GM18517 (cell line): ENCODE results near the gene SLC6A5.

Source experiments
- ATAC-seq: cut with Tn5 transposase; IDR thresholded peaks from one replicate; pipeline ENCODE4 v1.9.1; 2021; ENCODE audit warnings: mild to moderate bottlenecking, moderate library complexity; ENCODE audit not compliant: unreplicated experiment

Gene SLC6A5

GRCh38 chr11:20668844-20669819 lies 69.7 kb downstream of the SLC6A5 start, which contains the start of gene NELL1:
Gene NELL1 (plus strand): TSS chr11:20669586.
- no peak for ATAC-seq

DNA sequence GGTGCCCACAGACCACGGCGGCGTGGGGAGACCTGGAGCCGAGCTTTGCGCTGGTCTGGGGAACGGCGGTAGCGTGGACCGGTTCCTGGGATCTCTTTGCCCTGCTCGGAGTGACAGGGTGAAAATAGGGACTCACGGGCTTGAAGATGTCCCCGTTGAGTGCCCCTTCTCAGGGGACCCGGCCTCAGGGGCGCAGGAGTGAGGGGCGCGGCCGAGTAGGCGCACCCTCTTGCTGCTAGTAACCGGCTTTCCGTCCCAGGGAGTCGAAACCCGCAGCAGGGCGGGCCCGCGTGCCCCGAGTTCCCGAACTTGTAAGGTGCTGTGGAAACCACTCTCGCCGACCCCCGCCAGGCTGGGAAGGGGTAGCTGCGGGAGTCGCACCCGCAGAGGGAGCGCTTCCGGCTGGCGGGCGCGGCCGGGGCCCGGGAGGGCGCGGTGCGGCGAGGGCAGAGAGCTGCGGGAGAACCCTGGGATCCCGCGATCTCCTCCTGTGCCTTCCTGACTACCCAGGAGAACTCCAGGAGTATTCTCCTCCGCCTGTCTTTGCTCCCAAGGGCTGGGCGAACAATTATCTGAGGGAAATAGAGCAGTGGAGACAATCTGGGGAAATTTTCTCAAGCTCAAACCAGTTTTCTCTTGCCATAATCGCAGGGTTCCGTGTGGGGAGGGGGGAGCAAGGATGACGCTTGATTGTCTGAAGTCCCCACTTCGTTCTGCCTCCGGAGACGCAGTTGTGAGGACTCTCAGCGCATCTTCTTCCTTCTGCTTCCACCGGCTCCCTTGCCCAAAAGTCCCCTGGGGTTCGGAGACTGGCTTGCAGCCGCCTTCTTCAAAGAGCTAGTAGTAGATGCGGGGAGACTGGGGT lies 70.6 kb downstream of the SLC6A5 start:
- no peak for ATAC-seq

DNA sequence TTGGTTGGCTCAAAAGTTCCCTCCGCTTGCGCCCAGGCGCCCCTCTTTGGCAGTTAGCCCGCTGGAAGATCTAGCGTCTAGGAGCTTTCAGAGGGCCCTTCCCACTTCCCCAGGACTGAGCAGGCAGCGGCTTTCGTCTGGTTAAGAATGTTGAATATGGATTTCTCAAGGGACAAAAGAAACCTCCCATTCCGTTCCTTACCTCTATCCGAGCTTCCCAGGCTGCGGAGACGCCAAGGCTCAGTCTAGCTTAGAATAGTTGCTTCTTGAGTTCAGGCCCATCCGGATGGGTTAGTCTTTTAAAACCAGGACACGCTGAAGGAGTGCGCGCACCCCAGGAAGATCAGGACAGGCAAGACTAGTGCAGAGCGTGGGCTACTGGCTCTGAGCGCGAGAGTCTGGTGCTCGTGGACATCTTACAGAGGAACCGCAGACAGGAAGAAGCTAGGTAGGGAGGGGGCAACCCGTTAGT lies 71.6 kb downstream of the SLC6A5 start:
- ATAC-seq, result no peak

DNA sequence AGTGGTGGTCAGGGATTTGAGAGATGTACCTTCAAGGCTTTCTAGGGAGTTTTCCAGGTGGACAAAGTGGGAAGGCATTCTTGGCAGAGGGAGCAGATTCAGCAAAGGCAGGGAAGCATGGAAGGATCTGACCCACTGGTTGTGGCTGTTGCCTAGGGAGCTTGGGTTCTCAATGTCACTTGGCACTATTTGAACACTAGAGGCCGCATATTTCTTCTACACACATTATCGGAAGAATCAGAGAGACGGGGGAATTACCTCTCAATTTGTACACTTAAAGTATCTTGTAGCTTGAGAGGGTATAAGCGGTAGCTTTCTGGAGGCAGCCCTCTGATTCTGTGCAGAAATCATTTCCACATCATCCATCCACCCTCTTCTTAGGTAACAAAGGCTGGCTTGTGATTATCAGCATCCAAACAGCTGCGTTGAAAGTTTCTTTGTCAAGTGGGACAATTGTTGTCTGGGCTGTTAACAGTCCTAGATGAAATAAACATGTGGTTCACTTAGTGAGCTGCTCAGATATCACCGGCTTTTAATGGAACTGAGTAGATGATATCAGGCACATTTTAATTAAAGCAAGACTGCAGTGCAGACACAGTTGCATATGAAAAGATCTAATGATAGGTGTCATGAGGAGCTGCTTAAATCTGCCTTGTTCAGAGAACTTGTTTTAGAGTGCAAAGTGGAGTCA lies 72.6 kb downstream of the SLC6A5 start:
- ATAC-seq, result no peak

GRCh38 chr11:20672575-20672974 lies 73.2 kb downstream of the SLC6A5 start:
- no peak for ATAC-seq

- no peak for ATAC-seq
These were observed 77.2 kb downstream of the SLC6A5 start for GRCh38 chr11:20676658-20677057.

GRCh38 chr11:20688761-20689160 lies 89.4 kb downstream of the SLC6A5 start:
- ATAC-seq, result no peak

DNA sequence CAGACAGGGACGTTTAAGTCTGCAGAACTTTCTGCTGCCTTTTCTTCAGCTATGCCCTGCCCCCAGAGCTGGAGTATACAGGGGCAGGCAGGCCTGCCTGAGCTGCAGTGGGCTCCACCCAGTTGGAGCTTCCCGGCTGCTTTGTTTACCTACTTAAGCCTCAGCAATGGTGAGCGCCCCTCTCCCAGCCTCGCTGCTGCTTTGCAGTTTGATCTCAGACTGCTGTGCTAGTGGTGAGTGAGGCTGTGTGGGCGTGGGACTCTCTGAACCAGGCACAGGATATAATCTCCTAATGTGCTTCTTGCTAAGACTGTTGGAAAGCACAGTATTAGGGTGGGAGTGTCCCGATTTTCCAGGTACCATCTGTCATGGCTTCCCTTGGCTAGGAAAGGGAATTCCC lies 108.5 kb downstream of the SLC6A5 start:
- ATAC-seq, result no peak
